ENCODE results near the gene ELN.
"Not testable (repeated sequence)": the region's sequence is repeated elsewhere in the genome, so short reads cannot be mapped to it uniquely, and the experiment has no call there.

The ELN gene

GRCh38 chr7:74042746-74043522, 15.0 kb downstream of the ELN start:
- no peak for DNase-seq (ENCODE audit: low read depth)

- no peak for DNase-seq (ENCODE audit: low read depth)
Observed at GRCh38 chr7:74043523-74043951, 15.6 kb downstream of the ELN start.

GRCh38 chr7:74044366-74045350, 16.7 kb downstream of the ELN start:
- no peak for DNase-seq (ENCODE audit: low read depth)

GRCh38 chr7:74046581-74046980, 18.6 kb downstream of the ELN start:
- DNase-seq (ENCODE audit: low read depth), result not testable (repeated sequence)

GRCh38 chr7:74047804-74048380, 19.9 kb downstream of the ELN start:
- no peak for DNase-seq (ENCODE audit: low read depth)

- DNase-seq (ENCODE audit: low read depth), result no peak
Observed at GRCh38 chr7:74048999-74049599, 21.1 kb downstream of the ELN start.

- DNase-seq (ENCODE audit: low read depth), result no peak
Observed at GRCh38 chr7:74049997-74050798, 22.2 kb downstream of the ELN start.

GRCh38 chr7:74051193-74051592, 23.2 kb downstream of the ELN start:
- no peak for DNase-seq (ENCODE audit: low read depth)

- no peak for DNase-seq (ENCODE audit: low read depth)
Observed at GRCh38 chr7:74051629-74052410, 23.8 kb downstream of the ELN start.

- no peak for DNase-seq (ENCODE audit: low read depth)
Observed at GRCh38 chr7:74052628-74053027, 24.7 kb downstream of the ELN start.

GRCh38 chr7:74053589-74054186, 25.7 kb downstream of the ELN start:
- no peak for DNase-seq (ENCODE audit: low read depth)

- DNase-seq (ENCODE audit: low read depth), result no peak
Observed at GRCh38 chr7:74056096-74056915, 28.3 kb downstream of the ELN start.

GRCh38 chr7:74057216-74057925, 29.4 kb downstream of the ELN start:
- DNase-seq (ENCODE audit: low read depth), result no peak

- DNase-seq (ENCODE audit: low read depth), result no peak
Observed at GRCh38 chr7:74057987-74058386, 30.0 kb downstream of the ELN start.

GRCh38 chr7:74058486-74058885, 30.5 kb downstream of the ELN start:
- DNase-seq (ENCODE audit: low read depth), result no peak

GRCh38 chr7:74059037-74059436, 31.1 kb downstream of the ELN start:
- no peak for DNase-seq (ENCODE audit: low read depth)

- no peak for DNase-seq (ENCODE audit: low read depth)
Observed at GRCh38 chr7:74059681-74060588, 32.0 kb downstream of the ELN start.

All from stimulated activated CD8-positive, alpha-beta memory T cell treated with anti-CD3 and anti-CD28 coated beads, Interleukin-4, amount 100 ng/mL, for 24 hours (primary cell).